Upper lobe of left lung (tissue), 6 donors: ENCODE measurements around the gene ITPR1. TPM values are rescaled to one million over a fixed set of nuclear protein-coding genes. Genes with fewer than 3 reads are reported as not detected.
A peak's percentile ranks its signal among the peaks of the same experiment; 100 is the strongest.

ENCODE experiments used
- ATAC-seq, 2 donors: fragments of 200-7000 bp; cut with Tn5 transposase; one replicate each; pipeline ENCODE4 v1.9.1; 2022; ENCODE audit warnings: mild to moderate bottlenecking in 2 of 2, moderate library complexity in 2 of 2; ENCODE audit not compliant: low FRiP score in 2 of 2
- DNase-seq, 2 donors: peaks; one replicate each; pipeline ENCODE4 v3.0.0-alpha.2; 2019 to 2020
- H3K27ac ChIP-seq, 4 donors: fragments of 200-600 bp; sonication (generic); one replicate each; pipeline ENCODE4 v1.5.1; 2016 to 2019
- H3K27me3 ChIP-seq, 4 donors: fragments of 200-600 bp; sonication (generic); one replicate each; pipeline ENCODE4 v1.5.1; 2017 to 2019
- H3K36me3 ChIP-seq, 4 donors: fragments of 200-600 bp; sonication (generic); one replicate each; pipeline ENCODE4 v1.5.1; 2016 to 2019
- H3K4me1 ChIP-seq, 4 donors: fragments of 200-600 bp; sonication (generic); one replicate each; pipeline ENCODE4 v1.5.1; 2018 to 2019
- H3K4me3 ChIP-seq, 4 donors: fragments of 200-600 bp; sonication (generic); one replicate each; pipeline ENCODE4 v1.5.1; 2017 to 2019; ENCODE audit warnings: mild to moderate bottlenecking in 2 of 4, moderate library complexity in 1 of 4
- H3K9me3 ChIP-seq, 4 donors: fragments of 200-600 bp; sonication (generic); one replicate each; pipeline ENCODE4 v1.5.1; 2018 to 2019
- EP300 ChIP-seq, 4 donors: sonication (generic); formaldehyde crosslinking; IDR thresholded peaks; one replicate each; pipeline ENCODE4 v1.5.1; 2017; ENCODE audit warnings: antibody characterized with exemption in 4 of 4, control low read depth in 2 of 4
- POLR2A ChIP-seq, 4 donors: fragments of 450-650 bp; IDR thresholded peaks; one replicate each; pipeline ENCODE4 v1.5.1; 2016 to 2017; ENCODE audit warnings: antibody characterized with exemption in 4 of 4, mild to moderate bottlenecking in 2 of 4
- POLR2AphosphoS5 ChIP-seq, 2 donors: sonication (generic); formaldehyde crosslinking; IDR thresholded peaks; one replicate each; pipeline ENCODE4 v1.5.1; 2017; ENCODE audit warnings: antibody characterized with exemption in 2 of 2
- WGBS, 2 donors: methylation state at CpG; one replicate each; pipeline ENCODE4 v1.1.5; 2017 to 2018; 5-methylcytosine and 5-hydroxymethylcytosine counted together
- total RNA-seq, 6 donors: library from RNA; depleted of rRNA in 4 of 6; stranded (reverse); fragments of >200 nt in 4 of 6; gene quantifications; one replicate each; pipeline versions ENCODE4 v1.1.0 to v1.2.1, GENCODE V29; 2016 to 2021
- TF ChIP-seq, protein P1 (sequence below), 6 experiments: fragments of 450-650 bp in 4 of 6; fragments of 200-600 bp in 2 of 6; sonication (generic) in 2 of 6; IDR thresholded peaks; one replicate each; pipeline ENCODE4 v1.5.1; 2016 to 2019; ENCODE audit warnings: antibody characterized with exemption in 6 of 6
- donor health status: DM: no; HTN: no; CAD: no; lungs with moderate emphysema.
- donor health status: DM: no; HTN: yes; CAD: no; lungs with severe emphysema.

ITPR1 gene
- total RNA-seq, 6 donors from 2014 or later: 55.5 to 136 (median 66.2) TPM

DNA sequence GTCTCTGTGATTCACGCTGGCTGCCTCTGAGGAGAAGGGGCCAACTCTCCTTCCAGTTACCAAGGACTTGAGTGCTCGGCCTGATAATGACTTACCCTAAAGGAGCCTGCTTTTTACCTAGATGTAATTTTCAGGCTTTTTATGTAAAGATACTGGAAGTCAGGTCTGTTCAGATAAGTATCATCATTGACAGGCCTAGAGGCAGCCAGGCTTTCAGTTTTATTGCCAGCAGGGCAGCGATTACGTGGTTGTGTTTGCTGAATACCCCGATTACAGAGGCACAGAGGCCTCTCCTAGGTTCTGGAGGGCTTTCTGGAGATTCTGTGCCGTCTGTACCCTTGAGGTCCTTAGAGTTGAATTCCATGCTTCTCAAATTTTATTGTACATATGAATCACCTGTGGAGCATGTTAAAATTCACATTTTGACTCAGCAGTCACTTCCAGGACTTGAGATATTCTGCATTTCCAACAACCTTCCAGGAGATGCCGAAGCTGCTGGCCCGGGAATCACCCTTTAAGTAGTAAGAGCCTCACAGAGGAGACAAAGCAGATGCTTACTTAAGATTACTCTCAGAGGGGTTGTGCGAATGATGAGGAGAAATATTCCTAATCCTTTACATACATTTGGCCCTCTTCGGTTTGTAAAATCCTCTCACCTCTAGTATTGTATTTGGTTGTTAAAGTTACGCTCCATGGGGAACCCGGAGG lies 326.0 kb downstream of the ITPR1 start:
- peaks cover 0 to 29% (median 22%) of the 10 kb centered on the region in 4 donors for H3K36me3 ChIP-seq
- no peaks in the 10 kb centered on the region for H3K9me3 ChIP-seq
- no peak overlapping the region for H3K27ac ChIP-seq
- H3K4me1 ChIP-seq: peaks cover 0 to 7% (median 2%) of the 10 kb centered on the region in 4 donors
- no peaks in the 10 kb centered on the region for H3K27me3 ChIP-seq
- 92 to 96% methylated on average over 12 of the region's 12 CpGs for WGBS, 2 donors
- TF ChIP-seq POLR2A (IDR thresholded peaks at IDR 0.05): no peak
- TF ChIP-seq, protein P1, sequence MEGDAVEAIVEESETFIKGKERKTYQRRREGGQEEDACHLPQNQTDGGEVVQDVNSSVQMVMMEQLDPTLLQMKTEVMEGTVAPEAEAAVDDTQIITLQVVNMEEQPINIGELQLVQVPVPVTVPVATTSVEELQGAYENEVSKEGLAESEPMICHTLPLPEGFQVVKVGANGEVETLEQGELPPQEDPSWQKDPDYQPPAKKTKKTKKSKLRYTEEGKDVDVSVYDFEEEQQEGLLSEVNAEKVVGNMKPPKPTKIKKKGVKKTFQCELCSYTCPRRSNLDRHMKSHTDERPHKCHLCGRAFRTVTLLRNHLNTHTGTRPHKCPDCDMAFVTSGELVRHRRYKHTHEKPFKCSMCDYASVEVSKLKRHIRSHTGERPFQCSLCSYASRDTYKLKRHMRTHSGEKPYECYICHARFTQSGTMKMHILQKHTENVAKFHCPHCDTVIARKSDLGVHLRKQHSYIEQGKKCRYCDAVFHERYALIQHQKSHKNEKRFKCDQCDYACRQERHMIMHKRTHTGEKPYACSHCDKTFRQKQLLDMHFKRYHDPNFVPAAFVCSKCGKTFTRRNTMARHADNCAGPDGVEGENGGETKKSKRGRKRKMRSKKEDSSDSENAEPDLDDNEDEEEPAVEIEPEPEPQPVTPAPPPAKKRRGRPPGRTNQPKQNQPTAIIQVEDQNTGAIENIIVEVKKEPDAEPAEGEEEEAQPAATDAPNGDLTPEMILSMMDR (IDR thresholded peaks at IDR 0.05): no peak
- no peak for TF ChIP-seq POLR2AphosphoS5 (IDR thresholded peaks at IDR 0.05)
- no peak for TF ChIP-seq EP300 (IDR thresholded peaks at IDR 0.05)
- no peak overlapping the region for H3K4me3 ChIP-seq
- DNase-seq (no peak), ATAC-seq (no peak)

DNA sequence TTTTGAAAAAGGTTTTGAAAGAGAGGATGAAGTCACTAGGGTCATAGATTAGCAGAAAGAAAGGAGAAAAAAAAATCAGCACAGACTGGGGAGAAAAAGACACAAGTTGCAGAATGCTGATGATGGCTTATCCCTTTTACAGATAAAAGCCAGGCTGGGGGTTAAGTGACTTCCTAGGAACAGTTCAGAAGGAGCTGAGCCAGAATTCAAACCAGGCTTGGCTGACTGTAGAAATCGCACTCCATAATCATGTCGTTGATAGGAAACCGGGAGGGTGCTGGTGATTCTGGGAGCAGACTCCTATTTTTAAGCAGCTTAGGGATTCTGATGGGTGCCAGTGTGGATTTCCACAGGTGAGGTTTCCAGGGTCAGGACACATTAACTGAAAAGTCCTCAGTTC lies 326.6 kb downstream of the ITPR1 start:
- H3K4me3 ChIP-seq: no peak overlapping the region
- no peak for ATAC-seq
- H3K27me3 ChIP-seq: no peaks in the 10 kb centered on the region
- H3K4me1 ChIP-seq: peaks cover 3 to 7% (median 4%) of the 10 kb centered on the region in 4 donors
- DNase-seq: no peak
- 61 to 76% methylated on average over 3 of the region's 3 CpGs for WGBS, 2 donors
- H3K27ac ChIP-seq: no peak overlapping the region
- TF ChIP-seq POLR2AphosphoS5 (IDR thresholded peaks at IDR 0.05) (no peak), POLR2A (IDR thresholded peaks at IDR 0.05) (no peak), EP300 (IDR thresholded peaks at IDR 0.05) (no peak)
- TF ChIP-seq, protein P1 (IDR thresholded peaks at IDR 0.05): no peak
- H3K36me3 ChIP-seq: peaks cover 0 to 29% (median 22%) of the 10 kb centered on the region in 4 donors
- H3K9me3 ChIP-seq: no peaks in the 10 kb centered on the region

- DNase-seq (peak in 1 of 2 donors; percentile 37), ATAC-seq (no peak)
- Histone ChIP-seq H3K36me3 (peaks cover 0 to 25% (median 21%) of the 10 kb centered on the region in 4 donors), H3K27me3 (no peaks in the 10 kb centered on the region), H3K4me1 (peaks cover 11 to 14% (median 11%) of the 10 kb centered on the region in 4 donors), H3K9me3 (no peaks in the 10 kb centered on the region), H3K27ac (no peak overlapping the region), H3K4me3 (no peak overlapping the region)
- TF ChIP-seq, protein P1 (IDR thresholded peaks at IDR 0.05): no peak
- TF ChIP-seq EP300 (IDR thresholded peaks at IDR 0.05): no peak
- no peak for TF ChIP-seq POLR2AphosphoS5 (IDR thresholded peaks at IDR 0.05)
- TF ChIP-seq POLR2A (IDR thresholded peaks at IDR 0.05): no peak
- WGBS, 2 donors: 94 to 95% methylated on average over 10 to 17 of the region's 17 CpGs
These were observed 327.4 kb downstream of the ITPR1 start for GRCh38 chr3:4820296-4821121.

DNA sequence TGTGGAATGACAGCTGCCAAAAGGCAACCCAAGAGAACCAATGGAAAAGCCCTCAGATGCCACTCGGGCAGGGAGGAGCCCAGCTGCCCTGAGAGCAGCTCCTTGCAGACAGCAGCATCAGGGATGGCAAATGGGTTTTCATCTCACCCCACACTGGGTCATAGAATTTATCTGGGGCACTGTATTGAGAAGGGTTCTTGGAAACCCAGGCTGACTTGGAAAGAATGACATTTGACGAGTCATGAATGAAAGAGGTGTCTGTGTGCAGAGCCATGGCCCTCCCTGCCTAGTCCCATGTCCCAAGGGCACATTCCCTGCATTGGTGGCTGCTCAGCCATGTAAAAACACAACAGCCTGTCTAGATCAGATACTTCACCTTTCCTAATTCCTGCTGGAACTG lies 328.2 kb downstream of the ITPR1 start:
- H3K4me3 ChIP-seq: no peak overlapping the region
- TF ChIP-seq EP300 (IDR thresholded peaks at IDR 0.05): no peak
- TF ChIP-seq, protein P1 (IDR thresholded peaks at IDR 0.05): no peak
- TF ChIP-seq POLR2A (IDR thresholded peaks at IDR 0.05): no peak
- TF ChIP-seq POLR2AphosphoS5 (IDR thresholded peaks at IDR 0.05): no peak
- H3K27me3 ChIP-seq: no peaks in the 10 kb centered on the region
- DNase-seq (no peak), ATAC-seq (no peak)
- 80 to 87% methylated on average over 2 of the region's 2 CpGs for WGBS, 2 donors
- peaks cover 0 to 25% (median 21%) of the 10 kb centered on the region in 4 donors for H3K36me3 ChIP-seq
- no peak overlapping the region for H3K27ac ChIP-seq
- peaks cover 19 to 22% (median 19%) of the 10 kb centered on the region in 4 donors for H3K4me1 ChIP-seq
- no peaks in the 10 kb centered on the region for H3K9me3 ChIP-seq
